GM18507 (cell line): ENCODE measurements around the gene KRT4.
"Not testable (repeated sequence)": the region's sequence is repeated elsewhere in the genome, so short reads cannot be mapped to it uniquely, and the experiment has no call there.

Experiments
- DNase-seq: peaks from one replicate; pipeline ENCODE4 v3.0.0; 2011; ENCODE audit warnings: low read depth; ENCODE audit not compliant: insufficient read length; ENCODE audit errors: extremely low spot score
- FAIRE-seq: peaks from 2 replicates; lab custom pipeline; 2011; peaks lifted over from hg19 to GRCh38; lab: Jason Lieb, UNC

Gene KRT4

GRCh38 chr12:52813885-52814709 is at the start of gene KRT4:
Gene KRT4 (minus strand): TSS chr12:52814116. CDS start chr12:52814058, 58 bp downstream.
- FAIRE-seq (no peak), DNase-seq (no peak)

GRCh38 chr12:52862023-52862422 is 48.1 kb upstream of the KRT4 start:
- no peak for FAIRE-seq
- no peak for DNase-seq

DNA sequence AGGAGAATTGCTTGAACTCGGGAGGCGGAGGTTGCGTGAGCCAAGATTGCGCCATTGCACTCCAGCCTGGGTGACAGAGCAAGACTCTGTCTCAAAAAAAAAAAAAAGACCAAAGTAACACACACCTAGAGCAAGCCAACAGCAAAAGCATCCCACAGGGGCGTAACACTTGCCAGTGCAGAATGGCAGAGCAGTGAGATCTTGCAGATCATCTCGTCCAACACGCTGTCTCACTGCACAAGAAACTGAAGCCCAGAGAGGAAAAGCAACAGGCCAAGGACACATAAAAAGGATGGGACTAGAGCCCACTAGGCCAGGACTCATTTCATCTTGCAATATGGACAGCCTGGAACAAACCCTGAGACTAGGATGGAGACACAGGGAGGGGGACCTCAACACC is 47.6 kb upstream of the KRT4 start:
- no peak for FAIRE-seq
- DNase-seq: no peak

GRCh38 chr12:52860102-52860823 is 46.3 kb upstream of the KRT4 start:
- FAIRE-seq: no peak
- DNase-seq: no peak

DNA sequence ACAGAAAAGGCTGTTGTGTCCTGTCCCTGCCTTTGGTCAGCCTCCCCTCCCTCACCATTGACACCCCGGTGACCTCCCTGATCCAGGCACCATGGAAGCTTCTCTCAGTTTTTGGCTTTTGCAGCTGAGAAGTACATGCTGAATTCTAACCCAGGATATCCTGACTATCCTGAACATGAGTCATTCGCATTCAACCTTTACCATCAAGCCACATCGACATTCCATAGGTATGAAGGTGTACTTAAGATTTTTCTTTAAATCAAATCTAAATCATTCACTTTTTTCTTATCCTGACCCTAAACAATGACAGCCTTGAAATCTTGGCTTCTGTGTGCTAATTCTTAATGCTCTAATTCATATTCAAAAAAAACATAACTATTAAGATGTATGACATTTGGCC is 43.6 kb upstream of the KRT4 start:
- no peak for DNase-seq
- FAIRE-seq: no peak

- no peak for DNase-seq
Observed at GRCh38 chr12:52856787-52857186, 42.9 kb upstream of the KRT4 start.

GRCh38 chr12:52856077-52856476 is 42.2 kb upstream of the KRT4 start:
- FAIRE-seq, DNase-seq: not testable (repeated sequence)

More at GRCh38 chr12:52856787-52857186, 42.9 kb upstream of the KRT4 start:
- no peak for FAIRE-seq

- FAIRE-seq (no peak), DNase-seq (no peak)
Observed at GRCh38 chr12:52851787-52852186, 37.9 kb upstream of the KRT4 start.

DNA sequence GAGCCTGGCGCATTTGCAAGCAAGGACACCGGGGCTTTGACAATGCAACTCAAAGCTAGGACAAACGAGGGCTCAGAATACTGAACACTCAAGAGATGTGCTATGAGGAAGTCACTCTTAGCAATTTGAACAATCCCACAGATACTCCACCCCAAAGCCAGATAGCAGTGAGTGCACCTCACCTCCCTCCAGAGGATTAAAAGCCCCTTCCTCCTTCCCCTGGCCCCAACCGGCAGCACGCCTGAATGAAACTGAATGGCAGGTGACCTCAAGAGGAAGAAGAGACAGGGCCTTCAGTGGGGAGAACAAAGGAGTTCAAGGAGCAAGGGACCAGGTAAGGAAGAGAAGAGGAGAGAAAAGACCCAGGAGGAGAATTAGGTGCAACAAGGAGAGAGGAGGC is 36.8 kb upstream of the KRT4 start:
- no peak for DNase-seq
- FAIRE-seq: no peak

GRCh38 chr12:52849511-52849910 is 35.6 kb upstream of the KRT4 start:
- DNase-seq (no peak), FAIRE-seq (no peak)

- DNase-seq (no peak), FAIRE-seq (no peak)
Observed at GRCh38 chr12:52848661-52849255, 34.8 kb upstream of the KRT4 start, which contains the start of gene KRT78. Gene KRT78 (minus strand): TSS chr12:52848994. CDS start chr12:52848930, 64 bp downstream.

DNA sequence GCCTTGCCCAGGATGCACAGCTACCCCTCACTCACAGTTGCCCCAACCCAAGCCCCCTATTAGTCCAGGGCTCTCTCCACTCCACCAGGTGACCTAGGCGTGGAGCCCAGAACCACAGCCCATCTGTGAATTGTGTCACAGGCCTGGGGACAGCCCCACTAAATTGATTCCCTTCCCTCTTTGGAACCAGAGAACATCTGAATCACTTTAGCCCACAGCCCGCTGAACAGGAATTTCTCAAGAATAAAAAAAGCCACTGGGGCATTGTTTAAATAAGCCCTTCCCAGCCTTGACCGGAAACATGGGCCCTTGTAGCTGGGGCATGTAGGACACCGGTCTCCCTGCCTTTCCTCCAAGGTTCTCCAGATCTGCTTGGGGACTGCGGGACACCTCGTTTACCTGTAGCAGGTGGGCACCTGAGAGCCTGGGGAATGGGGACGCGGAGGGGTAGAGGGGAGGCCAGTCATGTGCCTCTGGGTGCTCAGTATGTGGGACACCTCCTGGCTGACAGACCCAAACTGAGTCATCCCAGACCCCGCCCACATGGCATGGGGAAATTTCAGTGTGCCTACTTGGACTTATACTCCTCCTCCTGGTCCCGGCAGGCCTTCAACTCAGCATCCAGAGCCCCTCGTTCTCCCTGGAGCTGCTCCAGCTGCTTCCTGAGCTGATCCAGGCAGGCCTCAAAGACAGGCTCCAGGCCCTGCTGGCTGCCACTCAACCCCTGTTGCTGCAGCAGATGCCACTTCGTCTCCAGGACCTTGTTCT is 33.6 kb upstream of the KRT4 start:
- FAIRE-seq: no peak

GRCh38 chr12:52846356-52846970 is 32.5 kb upstream of the KRT4 start:
- no peak for FAIRE-seq
- no peak for DNase-seq

More for the DNA sequence above, 33.6 kb upstream of the KRT4 start:
- no peak for DNase-seq

- FAIRE-seq (no peak), DNase-seq (no peak)
Observed at GRCh38 chr12:52845946-52846345, 32.0 kb upstream of the KRT4 start.

DNA sequence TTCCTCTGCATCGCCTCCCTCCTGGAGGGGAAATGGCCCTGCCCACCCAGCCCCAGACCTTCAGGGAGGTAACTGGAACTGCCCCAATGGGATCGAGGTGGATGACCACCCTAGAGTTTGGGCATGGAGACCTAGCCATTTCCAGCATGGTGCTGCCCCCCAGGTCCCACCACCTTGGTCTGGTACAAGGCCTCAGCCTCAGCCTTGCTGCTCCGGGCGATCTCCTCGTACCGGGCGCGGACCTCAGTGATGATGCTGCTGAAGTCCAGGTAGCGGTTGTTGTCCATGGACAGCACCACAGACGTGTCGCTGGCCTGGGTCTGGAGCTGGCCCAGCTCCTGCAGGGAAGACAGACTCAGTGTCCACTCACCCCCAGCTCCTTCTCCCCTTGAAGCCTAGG is 30.5 kb upstream of the KRT4 start:
- DNase-seq: no peak

GRCh38 chr12:52839436-52840105 is 25.7 kb upstream of the KRT4 start:
- DNase-seq: no peak
- no peak for FAIRE-seq

More for the DNA sequence above, 30.5 kb upstream of the KRT4 start:
- no peak for FAIRE-seq

DNA sequence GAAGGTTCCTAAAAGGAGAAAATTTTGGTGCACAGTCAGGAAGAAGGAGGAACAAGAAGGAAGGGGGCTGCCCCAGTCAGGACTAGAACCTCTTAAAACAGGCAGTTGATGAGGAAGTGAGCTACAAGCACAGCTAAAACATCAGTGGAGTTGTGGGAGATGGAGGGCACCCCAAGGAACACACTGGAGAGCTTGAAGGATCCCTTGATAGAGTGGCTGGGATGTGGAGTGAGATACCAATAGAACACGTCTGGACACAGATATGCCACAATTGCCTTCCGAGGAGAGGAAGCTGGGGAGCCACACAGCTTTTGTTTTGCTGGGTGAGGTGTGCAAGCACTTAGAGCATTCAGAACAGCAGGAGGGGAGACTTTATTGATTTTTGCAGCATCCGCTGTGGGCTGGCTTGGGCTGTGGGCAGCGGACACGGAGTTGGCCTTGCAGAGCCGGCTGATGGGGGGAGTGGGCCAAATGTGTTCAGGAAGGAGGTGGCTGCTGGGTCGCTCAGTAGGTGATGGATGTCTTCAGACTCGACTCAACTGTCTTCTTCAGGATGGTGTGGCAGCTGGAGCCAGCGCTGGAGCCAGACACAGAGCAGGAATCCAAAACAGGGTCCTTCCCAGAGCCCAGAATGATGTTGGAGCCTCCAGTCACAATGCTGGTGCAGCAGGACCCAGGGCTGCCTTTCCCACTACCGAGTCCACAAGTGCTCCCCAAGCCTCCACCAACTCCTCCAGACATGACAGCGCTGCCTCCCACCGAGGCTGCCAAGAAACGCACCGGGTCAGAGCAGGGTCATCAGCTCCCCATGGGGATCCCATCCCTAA is 24.9 kb upstream of the KRT4 start:
- DNase-seq (no peak), FAIRE-seq (no peak)
